NB4 (cell line): ENCODE results near the gene SMAD7.

Experiments used
- MYC ChIP-seq: IDR thresholded peaks from 2 replicates; pipeline ENCODE4 v1.6.1; 2011; ENCODE audit warnings: low read depth, low read length
- POLR2A ChIP-seq: IDR thresholded peaks from 2 replicates; pipeline ENCODE4 v1.6.1; 2011; ENCODE audit warnings: mild to moderate bottlenecking; ENCODE audit not compliant: insufficient read length; ENCODE audit errors: extremely low read depth
- TF ChIP-seq, protein P1 (sequence below): IDR thresholded peaks from one replicate; pipeline ENCODE4 v1.5.1; 2012; ENCODE audit warnings: low read depth, low read length
- TF ChIP-seq, protein P2 (sequence below): IDR thresholded peaks from 2 replicates; pipeline ENCODE4 v1.6.1; 2011; ENCODE audit warnings: low read depth, low read length

DNA sequence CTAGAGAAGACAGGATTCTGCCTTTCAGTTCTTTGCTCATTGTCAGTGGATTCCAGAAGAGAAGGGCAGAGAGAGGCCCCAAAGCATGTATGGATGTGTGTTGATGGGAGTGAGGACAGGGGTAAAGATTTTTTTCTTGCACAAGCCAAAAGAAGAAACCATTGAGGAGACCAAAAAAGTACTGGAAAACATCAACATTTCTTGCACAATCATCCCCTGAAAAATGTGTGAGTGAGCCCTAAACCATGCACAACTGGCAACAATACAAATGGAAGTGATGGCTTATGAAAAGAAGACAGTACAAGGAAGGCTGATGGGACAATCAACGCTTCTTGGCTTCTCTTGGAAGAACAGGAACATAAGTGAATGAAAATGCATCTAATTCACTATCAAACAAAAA lies 5.6 kb upstream of the SMAD7 start:
- TF ChIP-seq POLR2A (no peak), MYC (no peak)
- TF ChIP-seq, protein P1, sequence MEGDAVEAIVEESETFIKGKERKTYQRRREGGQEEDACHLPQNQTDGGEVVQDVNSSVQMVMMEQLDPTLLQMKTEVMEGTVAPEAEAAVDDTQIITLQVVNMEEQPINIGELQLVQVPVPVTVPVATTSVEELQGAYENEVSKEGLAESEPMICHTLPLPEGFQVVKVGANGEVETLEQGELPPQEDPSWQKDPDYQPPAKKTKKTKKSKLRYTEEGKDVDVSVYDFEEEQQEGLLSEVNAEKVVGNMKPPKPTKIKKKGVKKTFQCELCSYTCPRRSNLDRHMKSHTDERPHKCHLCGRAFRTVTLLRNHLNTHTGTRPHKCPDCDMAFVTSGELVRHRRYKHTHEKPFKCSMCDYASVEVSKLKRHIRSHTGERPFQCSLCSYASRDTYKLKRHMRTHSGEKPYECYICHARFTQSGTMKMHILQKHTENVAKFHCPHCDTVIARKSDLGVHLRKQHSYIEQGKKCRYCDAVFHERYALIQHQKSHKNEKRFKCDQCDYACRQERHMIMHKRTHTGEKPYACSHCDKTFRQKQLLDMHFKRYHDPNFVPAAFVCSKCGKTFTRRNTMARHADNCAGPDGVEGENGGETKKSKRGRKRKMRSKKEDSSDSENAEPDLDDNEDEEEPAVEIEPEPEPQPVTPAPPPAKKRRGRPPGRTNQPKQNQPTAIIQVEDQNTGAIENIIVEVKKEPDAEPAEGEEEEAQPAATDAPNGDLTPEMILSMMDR, result no peak
- TF ChIP-seq, protein P2, sequence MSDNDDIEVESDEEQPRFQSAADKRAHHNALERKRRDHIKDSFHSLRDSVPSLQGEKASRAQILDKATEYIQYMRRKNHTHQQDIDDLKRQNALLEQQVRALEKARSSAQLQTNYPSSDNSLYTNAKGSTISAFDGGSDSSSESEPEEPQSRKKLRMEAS, result no peak
